ENCODE measurements around the gene CELF5.

- no peak for TF ChIP-seq CTCF (conservative IDR thresholded peaks at IDR 0.05)
- no peak for TF ChIP-seq ZFX (IDR thresholded peaks at IDR 0.05)
Measured at GRCh38 chr19:3291644-3292043, 67.2 kb downstream of the CELF5 start.
